DOHH2 (cell line): Measurements from ENCODE around the gene SEM1.
"Not testable (repeated sequence)": the region's sequence is repeated elsewhere in the genome, so short reads cannot be mapped to it uniquely, and the experiment has no call there.

Experiments used
- H3F3A ChIP-seq: fragments of 200-600 bp; sonication (generic), shearing (Covaris generic); 2 replicates; pipeline ENCODE4 v1.6.0; 2016; ENCODE audit warnings: antibody characterized with exemption, mild to moderate bottlenecking; ENCODE audit not compliant: control insufficient read depth, insufficient read depth
- H3K27ac ChIP-seq: fragments of 200-600 bp; sonication (generic); 2 replicates; pipeline ENCODE4 v1.5.1; 2014; ENCODE audit warnings: low read depth, mild to moderate bottlenecking, low read length, moderate library complexity
- H3K27me3 ChIP-seq: fragments of 200-600 bp; sonication (generic); 2 replicates; pipeline ENCODE4 v1.6.1; 2014; ENCODE audit warnings: mild to moderate bottlenecking, low read length, mixed read lengths; ENCODE audit not compliant: control insufficient read depth
- H3K36me3 ChIP-seq: fragments of 200-600 bp; sonication (generic); 2 replicates; pipeline ENCODE4 v1.6.1; 2014; ENCODE audit warnings: mild to moderate bottlenecking, low read length, moderate library complexity, mixed read lengths; ENCODE audit not compliant: control insufficient read depth
- H3K4me1 ChIP-seq: fragments of 200-600 bp; sonication (generic); 2 replicates; pipeline ENCODE4 v1.6.1; 2014; ENCODE audit warnings: mild to moderate bottlenecking, low read length, mixed read lengths; ENCODE audit not compliant: control insufficient read depth
- H3K4me2 ChIP-seq: fragments of 200-600 bp; sonication (generic); 2 replicates; pipeline ENCODE4 v1.6.0; 2014; ENCODE audit warnings: mild to moderate bottlenecking, low read length, moderate library complexity
- H3K4me3 ChIP-seq: fragments of 200-600 bp; sonication (generic); 2 replicates; pipeline ENCODE4 v1.5.1; 2014; ENCODE audit warnings: mild to moderate bottlenecking, low read length, mixed read lengths
- H3K79me2 ChIP-seq: fragments of 200-600 bp; sonication (generic); 2 replicates; pipeline ENCODE4 v1.6.1; 2014; ENCODE audit warnings: mild to moderate bottlenecking, low read length, mixed read lengths; ENCODE audit not compliant: control insufficient read depth
- H3K9me2 ChIP-seq: fragments of 200-600 bp; sonication (generic); replicated peaks from 2 replicates; pipeline ENCODE4 v1.6.1; 2014; ENCODE audit warnings: mild to moderate bottlenecking, low read length, mixed read lengths; ENCODE audit not compliant: control insufficient read depth
- H3K9me3 ChIP-seq: fragments of 200-600 bp; sonication (generic); 2 replicates; pipeline ENCODE4 v1.6.1; 2014; ENCODE audit warnings: antibody characterized with exemption, low read length, mixed read lengths; ENCODE audit not compliant: control insufficient read depth, insufficient read depth
- H4K20me1 ChIP-seq: fragments of 200-600 bp; sonication (generic); 2 replicates; pipeline ENCODE4 v1.6.0; 2014; ENCODE audit warnings: low read depth, mild to moderate bottlenecking, antibody characterized with exemption, low read length, moderate library complexity; ENCODE audit not compliant: control insufficient read depth, insufficient read depth
- CTCF ChIP-seq: fragments of 200-600 bp; sonication (generic); IDR thresholded peaks from one replicate; pipeline ENCODE4 v1.5.1; 2014; ENCODE audit warnings: antibody characterized with exemption, mild to moderate bottlenecking, low read depth, low read length; ENCODE audit not compliant: poor library complexity, severe bottlenecking
- EZH2phosphoT487 ChIP-seq: fragments of 200-600 bp; sonication (generic); IDR thresholded peaks from 2 replicates; pipeline ENCODE4 v1.6.1; 2017; ENCODE audit warnings: borderline replicate concordance, mild to moderate bottlenecking, antibody characterized with exemption, low read length, moderate library complexity, mixed read lengths

Gene SEM1

DNA sequence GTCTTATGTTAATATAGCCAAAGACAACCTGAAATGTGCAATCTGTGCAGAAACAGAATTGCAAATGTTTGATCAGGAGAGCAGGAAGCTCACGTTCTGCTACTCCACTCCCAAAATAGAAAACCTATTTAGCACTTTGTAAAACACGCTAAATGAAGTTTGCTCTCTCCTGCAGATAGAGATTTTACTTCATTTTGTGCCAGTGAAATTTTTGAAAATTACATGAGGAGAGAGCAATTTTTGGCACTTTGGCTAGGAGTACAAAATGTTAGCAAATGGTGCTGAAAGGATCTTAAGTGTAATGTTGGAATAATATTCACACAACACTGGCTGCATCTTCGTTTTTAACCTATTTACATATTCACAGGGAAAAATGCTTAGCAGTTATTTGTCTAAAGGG lies 61.9 kb downstream of the SEM1 start:
- Histone ChIP-seq H3K4me3 (no peak overlapping the region), H3F3A (no peaks in the 10 kb centered on the region), H3K4me2 (no peak overlapping the region), H3K36me3 (no peaks in the 10 kb centered on the region), H3K27ac (no peak overlapping the region), H3K9me2 (0 out of 2 replicates have a peak, but pooled peaks cover 2% of the 10 kb centered on the region), H4K20me1 (no peaks in the 10 kb centered on the region), H3K4me1 (no peaks in the 10 kb centered on the region), H3K9me3 (no peaks in the 10 kb centered on the region), H3K27me3 (no peaks in the 10 kb centered on the region), H3K79me2 (no peaks in the 10 kb centered on the region)
- no peak for TF ChIP-seq CTCF
- TF ChIP-seq EZH2phosphoT487: no peak

- H3K4me2 ChIP-seq: no peak overlapping the region
- H3F3A ChIP-seq: no peaks in the 10 kb centered on the region
- no peak for TF ChIP-seq EZH2phosphoT487
- TF ChIP-seq CTCF: no peak
- H3K9me2 ChIP-seq: no peaks in the 10 kb centered on the region
- no peaks in the 10 kb centered on the region for H3K79me2 ChIP-seq
- no peaks in the 10 kb centered on the region for H3K9me3 ChIP-seq
- no peak overlapping the region for H3K4me3 ChIP-seq
- no peak overlapping the region for H3K27ac ChIP-seq
- H3K4me1 ChIP-seq: no peaks in the 10 kb centered on the region
- no peaks in the 10 kb centered on the region for H3K36me3 ChIP-seq
- H3K27me3 ChIP-seq: no peaks in the 10 kb centered on the region
- no peaks in the 10 kb centered on the region for H4K20me1 ChIP-seq
Observed at GRCh38 chr7:96645084-96645483, 64.6 kb downstream of the SEM1 start.

GRCh38 chr7:96643436-96643835 lies 66.2 kb downstream of the SEM1 start:
- not testable (repeated sequence) for H4K20me1 ChIP-seq, H3K27me3 ChIP-seq, H3K4me2 ChIP-seq, H3K36me3 ChIP-seq, H3F3A ChIP-seq, H3K79me2 ChIP-seq, H3K4me3 ChIP-seq, H3K9me2 ChIP-seq, H3K9me3 ChIP-seq, H3K27ac ChIP-seq, H3K4me1 ChIP-seq

- Histone ChIP-seq H3K9me2 (no peaks in the 10 kb centered on the region), H3F3A (no peaks in the 10 kb centered on the region), H3K27ac (no peak overlapping the region), H3K9me3 (no peaks in the 10 kb centered on the region), H3K4me1 (no peaks in the 10 kb centered on the region), H3K79me2 (no peaks in the 10 kb centered on the region), H3K36me3 (no peaks in the 10 kb centered on the region), H4K20me1 (no peaks in the 10 kb centered on the region), H3K4me3 (no peak overlapping the region), H3K27me3 (no peaks in the 10 kb centered on the region), H3K4me2 (no peak overlapping the region)
- TF ChIP-seq CTCF (no peak), EZH2phosphoT487 (no peak)
Observed at GRCh38 chr7:96640054-96640453, 69.6 kb downstream of the SEM1 start.
